ENCODE results near the gene TP53I13. TPM values are rescaled to one million over a fixed set of nuclear protein-coding genes. Genes with fewer than 3 reads are reported as not detected.

TP53I13 gene
- total and polyA plus RNA-seq, 10 donors = 39.5 to 209 (median 72.0) TPM

DNA sequence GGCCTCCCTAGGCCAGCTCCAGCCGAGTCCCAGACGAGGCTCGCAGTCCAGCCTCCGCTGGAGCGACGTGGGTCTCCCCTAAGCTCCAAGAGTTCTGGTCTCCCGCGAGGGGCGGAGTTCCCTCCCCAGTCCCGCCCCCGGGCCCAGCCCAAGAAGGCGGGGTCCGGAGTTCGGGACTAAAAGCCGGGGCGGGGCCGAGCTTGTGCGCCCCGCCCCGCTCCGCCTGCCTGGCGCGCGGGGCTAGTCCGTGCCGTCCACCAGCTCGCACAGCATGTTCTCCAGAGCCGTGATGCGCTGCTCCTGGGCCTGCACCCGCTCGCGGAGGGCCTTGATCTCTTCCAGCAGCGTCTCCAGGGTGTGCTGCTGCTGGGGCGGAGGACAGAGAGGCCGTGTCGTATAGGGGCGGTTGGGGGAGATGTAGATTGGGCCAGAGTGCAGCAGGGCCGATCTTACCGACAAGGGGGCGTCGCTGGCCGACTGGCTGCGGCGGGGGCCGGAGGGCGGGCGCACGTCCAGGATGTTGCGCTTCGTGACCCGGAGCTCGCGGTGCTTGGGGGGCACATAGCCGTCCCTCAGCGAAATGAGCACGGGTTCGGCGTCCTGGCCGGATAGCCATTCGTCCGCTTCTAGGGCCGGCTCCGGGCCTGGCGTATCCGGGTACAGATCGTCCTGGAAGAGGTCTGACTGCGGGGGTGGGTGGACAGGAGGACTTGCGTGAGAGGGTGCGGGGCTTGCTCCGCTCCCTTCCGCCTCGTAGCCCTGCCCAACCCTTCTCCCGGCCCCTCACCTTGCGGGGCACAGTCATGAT is 47.2 kb downstream of the TP53I13 start:
- WGBS, 5 donors = 1 to 2% (median 2%) methylated on average over 18 to 74 of the region's 74 CpGs
- Histone ChIP-seq H3K36me3 (no peaks in the 10 kb centered on the region), H3K4me3 (peak overlapping the region; percentile 31 to 71 (median 42)), H3K4me1 (peaks cover 43 to 69% (median 62%) of the 10 kb centered on the region in 6 donors), H3K27me3 (replicated peaks in 1 of 7) (peaks cover 0 to 67% (median 10%) of the 10 kb centered on the region in 7 donors), H3K9me3 (no peaks in the 10 kb centered on the region), H3K27ac (peak overlapping the region in 5 of 8 donors; percentile 47 to 82 (median 61))
- peak; percentile 97 for DNase-seq
- intact Hi-C loops (cut with DNase I; ENCODE audit: low total_unique reads) = loop anchor here (2.0 kb wide), 1 partner anchor 25 kb away; no protein-coding TSS in a partner anchor
- TF ChIP-seq POLR2A (IDR thresholded peaks at IDR 0.05) (no peak), POLR2AphosphoS5 (IDR thresholded peaks at IDR 0.05) (peak; percentile 72 to 84 (median 83))
- TF ChIP-seq, protein P1, sequence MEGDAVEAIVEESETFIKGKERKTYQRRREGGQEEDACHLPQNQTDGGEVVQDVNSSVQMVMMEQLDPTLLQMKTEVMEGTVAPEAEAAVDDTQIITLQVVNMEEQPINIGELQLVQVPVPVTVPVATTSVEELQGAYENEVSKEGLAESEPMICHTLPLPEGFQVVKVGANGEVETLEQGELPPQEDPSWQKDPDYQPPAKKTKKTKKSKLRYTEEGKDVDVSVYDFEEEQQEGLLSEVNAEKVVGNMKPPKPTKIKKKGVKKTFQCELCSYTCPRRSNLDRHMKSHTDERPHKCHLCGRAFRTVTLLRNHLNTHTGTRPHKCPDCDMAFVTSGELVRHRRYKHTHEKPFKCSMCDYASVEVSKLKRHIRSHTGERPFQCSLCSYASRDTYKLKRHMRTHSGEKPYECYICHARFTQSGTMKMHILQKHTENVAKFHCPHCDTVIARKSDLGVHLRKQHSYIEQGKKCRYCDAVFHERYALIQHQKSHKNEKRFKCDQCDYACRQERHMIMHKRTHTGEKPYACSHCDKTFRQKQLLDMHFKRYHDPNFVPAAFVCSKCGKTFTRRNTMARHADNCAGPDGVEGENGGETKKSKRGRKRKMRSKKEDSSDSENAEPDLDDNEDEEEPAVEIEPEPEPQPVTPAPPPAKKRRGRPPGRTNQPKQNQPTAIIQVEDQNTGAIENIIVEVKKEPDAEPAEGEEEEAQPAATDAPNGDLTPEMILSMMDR (IDR thresholded peaks at IDR 0.05 in 8 of 11, conservative IDR thresholded peaks at IDR 0.05 in 3 of 11) = peak in 1 of 11 experiments; percentile 31

DNA sequence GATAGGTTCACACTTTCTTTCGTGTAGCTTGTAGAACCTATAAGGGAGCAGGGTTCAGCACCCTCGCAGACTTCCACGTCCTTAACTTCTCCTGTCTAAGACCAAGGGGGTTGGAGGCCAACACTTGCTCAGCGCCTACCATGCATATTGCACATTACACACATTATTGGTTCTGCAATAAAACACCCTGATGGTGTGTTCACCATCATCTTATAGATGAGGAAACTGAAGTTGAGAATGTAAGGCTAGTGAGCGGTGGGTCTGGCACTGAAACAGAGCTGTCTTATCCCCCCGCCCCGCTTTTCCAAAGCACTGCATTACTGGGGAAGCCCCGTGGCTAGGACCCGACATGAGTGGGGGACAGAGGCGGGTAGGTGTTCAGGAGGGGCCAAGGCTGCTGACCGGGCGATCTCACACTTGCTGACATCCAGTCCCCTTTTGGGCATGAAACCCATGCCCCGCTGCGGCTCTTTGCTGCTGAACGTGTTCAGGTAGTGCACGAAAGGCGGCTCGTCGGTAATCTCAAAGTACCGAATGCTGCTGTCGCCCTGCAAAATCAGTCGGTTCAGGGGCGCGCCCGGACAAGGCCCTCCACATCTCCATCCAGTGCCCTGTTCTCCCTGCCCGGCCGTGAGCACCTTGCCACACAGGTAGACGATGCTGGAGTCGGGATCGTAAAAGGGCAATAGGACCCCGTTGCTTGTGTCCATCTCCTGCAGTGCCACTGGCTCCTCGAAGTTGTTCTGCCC is 48.0 kb downstream of the TP53I13 start:
- intact Hi-C loops (cut with DNase I; ENCODE audit: low total_unique reads) = no loop called here
- Histone ChIP-seq H3K4me1 (peaks cover 43 to 73% (median 63%) of the 10 kb centered on the region in 6 donors), H3K9me3 (no peaks in the 10 kb centered on the region), H3K36me3 (no peaks in the 10 kb centered on the region), H3K4me3 (peak overlapping the region in 7 of 8 donors; percentile 31 to 71 (median 44)), H3K27me3 (replicated peaks in 1 of 7) (peaks cover 0 to 67% (median 10%) of the 10 kb centered on the region in 7 donors), H3K27ac (peak overlapping the region in 2 of 8 donors; percentile 70 to 82)
- TF ChIP-seq, protein P1 (IDR thresholded peaks at IDR 0.05 in 8 of 11, conservative IDR thresholded peaks at IDR 0.05 in 3 of 11) = no peak
- TF ChIP-seq POLR2A (IDR thresholded peaks at IDR 0.05) (no peak), POLR2AphosphoS5 (IDR thresholded peaks at IDR 0.05) (no peak)
- DNase-seq = no peak
- 18 to 32% (median 22%) methylated on average over 17 to 32 of the region's 32 CpGs for WGBS, 5 donors

DNA sequence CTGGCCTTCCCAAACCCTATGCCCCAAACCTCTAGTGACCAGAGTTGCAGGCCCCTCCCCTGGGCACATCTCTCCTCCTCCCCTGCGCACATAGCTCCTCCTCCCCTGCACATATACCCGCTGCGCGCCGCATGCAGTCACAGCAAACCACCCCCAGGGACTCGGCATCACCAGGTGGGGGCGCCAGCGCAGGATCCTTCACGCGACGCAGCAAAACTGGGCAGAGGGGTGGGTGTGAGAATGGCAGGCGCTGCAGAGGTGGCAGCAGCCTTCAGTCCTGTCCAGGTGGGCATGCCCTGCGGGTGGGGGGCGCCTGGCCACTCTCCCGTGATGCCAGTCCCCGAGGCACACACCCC is 48.6 kb downstream of the TP53I13 start:
- peak overlapping the region; percentile 20 to 71 (median 42) for H3K4me3 ChIP-seq

More for the DNA sequence above, 48.6 kb downstream of the TP53I13 start:
- intact Hi-C loops (cut with DNase I; ENCODE audit: low total_unique reads) = no loop called here
- TF ChIP-seq POLR2AphosphoS5 (IDR thresholded peaks at IDR 0.05) = peak; percentile 87 to 88 (median 87)
- TF ChIP-seq POLR2A (IDR thresholded peaks at IDR 0.05) = no peak
- TF ChIP-seq, protein P1 (IDR thresholded peaks at IDR 0.05 in 8 of 11, conservative IDR thresholded peaks at IDR 0.05 in 3 of 11) = peak; percentile 63 to 90 (median 83)
- peaks cover 0 to 71% (median 10%) of the 10 kb centered on the region in 7 donors for H3K27me3 ChIP-seq (replicated peaks in 1 of 7)
- no peaks in the 10 kb centered on the region for H3K36me3 ChIP-seq
- 0 to 2% (median 1%) methylated on average over 5 to 16 of the region's 16 CpGs for WGBS, 5 donors
- peak; percentile 97 for DNase-seq
- peaks cover 47 to 79% (median 68%) of the 10 kb centered on the region in 6 donors for H3K4me1 ChIP-seq
- peak overlapping the region in 6 of 8 donors; percentile 19 to 79 (median 65) for H3K27ac ChIP-seq
- no peaks in the 10 kb centered on the region for H3K9me3 ChIP-seq

Data from spleen (tissue), 11 donors.